GM18951 (cell line): ENCODE measurements around the gene TP63.

Source experiments
- POLR2A ChIP-seq: IDR thresholded peaks from 4 replicates; pipeline ENCODE4 v1.6.1; 2011; ENCODE audit warnings: mild to moderate bottlenecking; ENCODE audit not compliant: insufficient read length, insufficient read depth; ENCODE audit errors: extremely low read depth
- in situ Hi-C: fragments of 300-500 bp; cut with MboI; formaldehyde crosslinking; loops from one replicate; pipeline ENCODE4 v1.12.0; 2022; ENCODE audit warnings: low sequenced_read_pairs, mixed read lengths, inconsistent platforms; ENCODE audit not compliant: unreplicated experiment

TP63 gene

GRCh38 chr3:189794518-189794917, 163.3 kb downstream of the TP63 start:
- in situ Hi-C loops, result no loop called here
- no peak for TF ChIP-seq POLR2A

- in situ Hi-C loops, result no loop called here
- no peak for TF ChIP-seq POLR2A
Observed at GRCh38 chr3:189797103-189797750, 166.0 kb downstream of the TP63 start.

- TF ChIP-seq POLR2A, result no peak
- in situ Hi-C loops, result no loop called here
Observed at GRCh38 chr3:189799366-189799765, 168.2 kb downstream of the TP63 start.

- in situ Hi-C loops, result no loop called here
- no peak for TF ChIP-seq POLR2A
Observed at GRCh38 chr3:189800436-189800835, 169.2 kb downstream of the TP63 start.

GRCh38 chr3:189803254-189803653, 172.1 kb downstream of the TP63 start:
- in situ Hi-C loops, result no loop called here
- no peak for TF ChIP-seq POLR2A

- in situ Hi-C loops, result no loop called here
- TF ChIP-seq POLR2A, result no peak
Observed at GRCh38 chr3:189805375-189806067, 174.3 kb downstream of the TP63 start.

- in situ Hi-C loops, result no loop called here
- no peak for TF ChIP-seq POLR2A
Observed at GRCh38 chr3:189806171-189806951, 175.2 kb downstream of the TP63 start.

GRCh38 chr3:189808246-189809007, 177.2 kb downstream of the TP63 start:
- in situ Hi-C loops, result no loop called here

GRCh38 chr3:189809583-189809982, 178.4 kb downstream of the TP63 start:
- no peak for TF ChIP-seq POLR2A
- in situ Hi-C loops, result no loop called here

More at GRCh38 chr3:189808246-189809007, 177.2 kb downstream of the TP63 start:
- no peak for TF ChIP-seq POLR2A

- in situ Hi-C loops, result no loop called here
- TF ChIP-seq POLR2A, result no peak
Observed at GRCh38 chr3:189812806-189813465, 181.7 kb downstream of the TP63 start.

- in situ Hi-C loops, result no loop called here
- TF ChIP-seq POLR2A, result no peak
Observed at GRCh38 chr3:189813647-189814240, 182.6 kb downstream of the TP63 start.

GRCh38 chr3:189820365-189820720, 189.2 kb downstream of the TP63 start:
- no peak for TF ChIP-seq POLR2A
- in situ Hi-C loops, result no loop called here
